SW480 (cell line): ENCODE data around the gene ZNF526.

Experiments
- DNase-seq: peaks from one replicate; pipeline ENCODE4 v3.0.0-alpha.2; 2016; ENCODE audit warnings: low spot score

Gene ZNF526

GRCh38 chr19:42225718-42226292 lies 5.7 kb downstream of the ZNF526 start:
- DNase-seq: no peak

- DNase-seq: no peak
Measured at GRCh38 chr19:42226886-42227285, 6.8 kb downstream of the ZNF526 start.

- DNase-seq: no peak
Measured at GRCh38 chr19:42228641-42229040, 8.5 kb downstream of the ZNF526 start.

GRCh38 chr19:42229301-42229854 lies 9.3 kb downstream of the ZNF526 start:
- no peak for DNase-seq

GRCh38 chr19:42229855-42230351 lies 9.8 kb downstream of the ZNF526 start:
- DNase-seq: no peak

- DNase-seq: no peak
Measured at GRCh38 chr19:42230571-42230970, 10.5 kb downstream of the ZNF526 start.

GRCh38 chr19:42232435-42232834 lies 12.3 kb downstream of the ZNF526 start:
- no peak for DNase-seq

GRCh38 chr19:42233106-42233505 lies 13.0 kb downstream of the ZNF526 start:
- no peak for DNase-seq

GRCh38 chr19:42233678-42234292 lies 13.7 kb downstream of the ZNF526 start:
- DNase-seq: no peak

- no peak for DNase-seq
Measured at GRCh38 chr19:42234364-42234763, 14.3 kb downstream of the ZNF526 start.

- no peak for DNase-seq
Measured at GRCh38 chr19:42235181-42235580, 15.1 kb downstream of the ZNF526 start.

GRCh38 chr19:42239544-42240220 lies 19.6 kb downstream of the ZNF526 start:
- no peak for DNase-seq

- no peak for DNase-seq
Measured at GRCh38 chr19:42241279-42241678, 21.2 kb downstream of the ZNF526 start.

- DNase-seq: no peak
Measured at GRCh38 chr19:42242069-42242511, 22.0 kb downstream of the ZNF526 start.

- peak; percentile 100 for DNase-seq
Measured at GRCh38 chr19:42242512-42243409, 22.6 kb downstream of the ZNF526 start, which contains the start of gene GSK3A. TSS of gene GSK3A (minus strand) at chr19:42242602. CDS start at chr19:42242465, 137 bp downstream.

GRCh38 chr19:42244347-42245220 lies 24.5 kb downstream of the ZNF526 start:
- DNase-seq: peak; percentile 97

- no peak for DNase-seq
Measured at GRCh38 chr19:42245231-42245630, 25.1 kb downstream of the ZNF526 start.

GRCh38 chr19:42246143-42246921 lies 26.2 kb downstream of the ZNF526 start:
- DNase-seq: no peak

GRCh38 chr19:42246922-42247639 lies 27.0 kb downstream of the ZNF526 start:
- DNase-seq: no peak
